ENCODE data around the gene PNKD.

The PNKD gene

GRCh38 chr2:218265626-218266025 lies 4.7 kb upstream of the PNKD start:
- no peak for TF ChIP-seq EP300 (IDR thresholded peaks at IDR 0.05; ENCODE audit: borderline replicate concordance)
- no peak for TF ChIP-seq USF1 (IDR thresholded peaks at IDR 0.05)
- no peak for TF ChIP-seq TCF12 (IDR thresholded peaks at IDR 0.05; ENCODE audit: low read depth)
- no peak for TF ChIP-seq FOXM1 (IDR thresholded peaks at IDR 0.05; ENCODE audit: borderline replicate concordance, low read depth)
- no peak for TF ChIP-seq EGR1 (IDR thresholded peaks at IDR 0.05)
- TF ChIP-seq ZBTB7A (IDR thresholded peaks at IDR 0.05; ENCODE audit: low read depth), result no peak
- no peak for TF ChIP-seq REST (IDR thresholded peaks at IDR 0.05; ENCODE audit: low read depth)
- no peak for TF ChIP-seq RAD21 (IDR thresholded peaks at IDR 0.05; ENCODE audit: low read depth)

- no peak for TF ChIP-seq CREB1 (IDR thresholded peaks at IDR 0.05; ENCODE audit: low read depth)
- TF ChIP-seq TAF1 (IDR thresholded peaks at IDR 0.05; ENCODE audit: low read depth), result no peak
- no peak for TF ChIP-seq TEAD4 (IDR thresholded peaks at IDR 0.05)
- no peak for TF ChIP-seq REST (IDR thresholded peaks at IDR 0.05; ENCODE audit: low read depth)
- no peak for TF ChIP-seq ZBTB7A (IDR thresholded peaks at IDR 0.05; ENCODE audit: low read depth)
- TF ChIP-seq FOXM1 (IDR thresholded peaks at IDR 0.05; ENCODE audit: borderline replicate concordance, low read depth), result no peak
- TF ChIP-seq MAX (IDR thresholded peaks at IDR 0.05), result no peak
- TF ChIP-seq TCF12 (IDR thresholded peaks at IDR 0.05; ENCODE audit: low read depth), result no peak
- no peak for TF ChIP-seq NFIC (IDR thresholded peaks at IDR 0.05)
- no peak for TF ChIP-seq CEBPB (IDR thresholded peaks at IDR 0.05)
- TF ChIP-seq USF1 (IDR thresholded peaks at IDR 0.05), result no peak
Measured at GRCh38 chr2:218266316-218266979, 3.9 kb upstream of the PNKD start.

GRCh38 chr2:218267259-218267658 lies 3.1 kb upstream of the PNKD start:
- no peak for TF ChIP-seq NFIC (IDR thresholded peaks at IDR 0.05)
- no peak for TF ChIP-seq EP300 (IDR thresholded peaks at IDR 0.05; ENCODE audit: borderline replicate concordance)
- TF ChIP-seq FOXM1 (IDR thresholded peaks at IDR 0.05; ENCODE audit: borderline replicate concordance, low read depth), result no peak
- TF ChIP-seq YY1 (IDR thresholded peaks at IDR 0.05; ENCODE audit: low read depth), result no peak
- TF ChIP-seq TEAD4 (IDR thresholded peaks at IDR 0.05), result no peak
- no peak for TF ChIP-seq ZBTB7A (IDR thresholded peaks at IDR 0.05; ENCODE audit: low read depth)
- no peak for TF ChIP-seq RAD21 (IDR thresholded peaks at IDR 0.05; ENCODE audit: low read depth)
- no peak for TF ChIP-seq USF1 (IDR thresholded peaks at IDR 0.05)
- no peak for TF ChIP-seq TCF12 (IDR thresholded peaks at IDR 0.05; ENCODE audit: low read depth)
- no peak for TF ChIP-seq MAX (IDR thresholded peaks at IDR 0.05)
- no peak for TF ChIP-seq REST (IDR thresholded peaks at IDR 0.05; ENCODE audit: low read depth)
- no peak for TF ChIP-seq CEBPB (IDR thresholded peaks at IDR 0.05)
- TF ChIP-seq CREB1 (IDR thresholded peaks at IDR 0.05; ENCODE audit: low read depth), result no peak
- TF ChIP-seq TAF1 (IDR thresholded peaks at IDR 0.05; ENCODE audit: low read depth), result no peak
- TF ChIP-seq EGR1 (IDR thresholded peaks at IDR 0.05), result no peak
